ENCODE measurements around the gene RASL10B.
"Not testable (repeated sequence)": the region's sequence is repeated elsewhere in the genome, so short reads cannot be mapped to it uniquely, and the experiment has no call there.

The RASL10B gene

GRCh38 chr17:35743626-35744328, 12.3 kb downstream of the RASL10B start:
- DNase-seq, result no peak

GRCh38 chr17:35744830-35745229, 13.4 kb downstream of the RASL10B start:
- DNase-seq, result no peak

- DNase-seq, result no peak
Observed at GRCh38 chr17:35745246-35745645, 13.8 kb downstream of the RASL10B start.

- DNase-seq, result no peak
Observed at GRCh38 chr17:35745749-35746320, 14.4 kb downstream of the RASL10B start.

- peak; percentile 69 for DNase-seq
Observed at GRCh38 chr17:35747540-35748017, 16.1 kb downstream of the RASL10B start.

- no peak for DNase-seq
Observed at GRCh38 chr17:35748341-35748841, 17.0 kb downstream of the RASL10B start.

- DNase-seq, result no peak
Observed at GRCh38 chr17:35748979-35749378, 17.5 kb downstream of the RASL10B start.

- no peak for DNase-seq
Observed at GRCh38 chr17:35749560-35750412, 18.3 kb downstream of the RASL10B start.

GRCh38 chr17:35750526-35751395, 19.3 kb downstream of the RASL10B start:
- no peak for DNase-seq

GRCh38 chr17:35751541-35751940, 20.1 kb downstream of the RASL10B start:
- not testable (repeated sequence) for DNase-seq

- DNase-seq, result no peak
Observed at GRCh38 chr17:35752471-35752870, 21.0 kb downstream of the RASL10B start.

GRCh38 chr17:35752945-35753764, 21.7 kb downstream of the RASL10B start, which contains the start of gene GAS2L2:
Gene GAS2L2 (minus strand): TSS chr17:35753239. CDS start chr17:35752850, 389 bp downstream.
- no peak for DNase-seq

GRCh38 chr17:35757243-35757642, 25.8 kb downstream of the RASL10B start:
- no peak for DNase-seq

GRCh38 chr17:35760587-35760986, 29.1 kb downstream of the RASL10B start, which contains the start of gene C17orf50:
Gene C17orf50 (plus strand): TSS chr17:35760887. CDS start chr17:35760942, 55 bp downstream.
- DNase-seq, result no peak

GRCh38 chr17:35761601-35762000, 30.2 kb downstream of the RASL10B start:
- no peak for DNase-seq

GRCh38 chr17:35763767-35764122, 32.3 kb downstream of the RASL10B start:
- no peak for DNase-seq

- peak; percentile 79 for DNase-seq
Observed at GRCh38 chr17:35764123-35764991, 32.9 kb downstream of the RASL10B start.

GRCh38 chr17:35765086-35765710, 33.8 kb downstream of the RASL10B start:
- DNase-seq, result no peak

- no peak for DNase-seq
Observed at GRCh38 chr17:35765756-35766488, 34.5 kb downstream of the RASL10B start.

Data from central memory CD4-positive, alpha-beta T cell (primary cell).